ENCODE measurements around the gene NUDT16L1. TPM values are rescaled to one million over a fixed set of nuclear protein-coding genes. Genes with fewer than 3 reads are reported as not detected.

NUDT16L1 gene
- total and polyA plus RNA-seq, 2 donors (not counting 1 experiment from before 2014, with no cell fraction given), result 14.0 to 21.5 TPM

- Histone ChIP-seq H3K27me3 (ENCODE audit: control insufficient read depth, insufficient read depth, low read length) (no peaks in the 10 kb centered on the region), H3K27ac (ENCODE audit: insufficient read depth, low read length) (no peak overlapping the region), H4K20me1 (ENCODE audit: control insufficient read depth, extremely low read depth, insufficient read depth, low read length) (no peaks in the 10 kb centered on the region), H3K4me3 (replicated peaks in 1 of 4; ENCODE audit: control extremely low read depth in 1 of 4, insufficient read depth in 1 of 4, low read depth in 3 of 4, low read length in 4 of 4) (no peak overlapping the region), H3K36me3 (ENCODE audit: control insufficient read depth, insufficient read depth, low read length) (peaks cover 23% of the 10 kb centered on the region), H3K9me3 (ENCODE audit: control insufficient read depth, insufficient read depth, low read depth, low read length) (no peaks in the 10 kb centered on the region), H3K4me1 (ENCODE audit: control insufficient read depth, extremely low read depth, insufficient read depth, low read length) (no peaks in the 10 kb centered on the region), H3K79me2 (ENCODE audit: control insufficient read depth, insufficient read depth, low read length) (no peaks in the 10 kb centered on the region), H3K9ac (ENCODE audit: insufficient read depth, low read length) (no peak overlapping the region), H3K4me2 (ENCODE audit: extremely low read depth, insufficient read depth, low read length) (no peak overlapping the region), H2AFZ (ENCODE audit: low read length) (no peak overlapping the region)
- DNase-seq (ENCODE audit: low read depth in 2 of 2), result no peak
- TF ChIP-seq CTCF (conservative IDR thresholded peaks at IDR 0.05 in 1 of 2, IDR thresholded peaks at IDR 0.05 in 1 of 2; ENCODE audit: low read depth in 1 of 2, low read length in 2 of 2), result no peak
- TF ChIP-seq EZH2 (IDR thresholded peaks at IDR 0.05; ENCODE audit: low read length, missing control alignments), result no peak
Observed at GRCh38 chr16:4687416-4687815, 5.9 kb upstream of the NUDT16L1 start.

- Histone ChIP-seq H2AFZ (ENCODE audit: low read length) (no peak overlapping the region), H3K4me1 (ENCODE audit: control insufficient read depth, extremely low read depth, insufficient read depth, low read length) (no peaks in the 10 kb centered on the region), H3K79me2 (ENCODE audit: control insufficient read depth, insufficient read depth, low read length) (no peaks in the 10 kb centered on the region), H3K9me3 (ENCODE audit: control insufficient read depth, insufficient read depth, low read depth, low read length) (no peaks in the 10 kb centered on the region), H3K4me2 (ENCODE audit: extremely low read depth, insufficient read depth, low read length) (no peak overlapping the region), H3K27me3 (ENCODE audit: control insufficient read depth, insufficient read depth, low read length) (no peaks in the 10 kb centered on the region), H3K9ac (ENCODE audit: insufficient read depth, low read length) (no peak overlapping the region), H3K27ac (ENCODE audit: insufficient read depth, low read length) (no peak overlapping the region), H3K36me3 (ENCODE audit: control insufficient read depth, insufficient read depth, low read length) (peaks cover 21% of the 10 kb centered on the region), H4K20me1 (ENCODE audit: control insufficient read depth, extremely low read depth, insufficient read depth, low read length) (no peaks in the 10 kb centered on the region), H3K4me3 (replicated peaks in 1 of 4; ENCODE audit: control extremely low read depth in 1 of 4, insufficient read depth in 1 of 4, low read depth in 3 of 4, low read length in 4 of 4) (no peak overlapping the region)
- no peak for DNase-seq (ENCODE audit: low read depth in 2 of 2)
- TF ChIP-seq CTCF (conservative IDR thresholded peaks at IDR 0.05 in 1 of 2, IDR thresholded peaks at IDR 0.05 in 1 of 2; ENCODE audit: low read depth in 1 of 2, low read length in 2 of 2) (no peak), EZH2 (IDR thresholded peaks at IDR 0.05; ENCODE audit: low read length, missing control alignments) (no peak)
Observed at GRCh38 chr16:4687946-4688673, 5.3 kb upstream of the NUDT16L1 start.

GRCh38 chr16:4688674-4689045 lies 4.7 kb upstream of the NUDT16L1 start:
- no peaks in the 10 kb centered on the region for H3K9me3 ChIP-seq (ENCODE audit: control insufficient read depth, insufficient read depth, low read depth, low read length)
- H3K4me2 ChIP-seq (ENCODE audit: extremely low read depth, insufficient read depth, low read length), result no peak overlapping the region
- no peak for DNase-seq (ENCODE audit: low read depth in 2 of 2)

More at GRCh38 chr16:4688674-4689045, 4.7 kb upstream of the NUDT16L1 start:
- Histone ChIP-seq H4K20me1 (ENCODE audit: control insufficient read depth, extremely low read depth, insufficient read depth, low read length) (no peaks in the 10 kb centered on the region), H3K4me3 (replicated peaks in 1 of 4; ENCODE audit: control extremely low read depth in 1 of 4, insufficient read depth in 1 of 4, low read depth in 3 of 4, low read length in 4 of 4) (no peak overlapping the region), H3K36me3 (ENCODE audit: control insufficient read depth, insufficient read depth, low read length) (peaks cover 20% of the 10 kb centered on the region), H3K27ac (ENCODE audit: insufficient read depth, low read length) (no peak overlapping the region), H3K9ac (ENCODE audit: insufficient read depth, low read length) (no peak overlapping the region), H3K4me1 (ENCODE audit: control insufficient read depth, extremely low read depth, insufficient read depth, low read length) (no peaks in the 10 kb centered on the region), H2AFZ (ENCODE audit: low read length) (no peak overlapping the region), H3K27me3 (ENCODE audit: control insufficient read depth, insufficient read depth, low read length) (no peaks in the 10 kb centered on the region), H3K79me2 (ENCODE audit: control insufficient read depth, insufficient read depth, low read length) (no peaks in the 10 kb centered on the region)
- TF ChIP-seq EZH2 (IDR thresholded peaks at IDR 0.05; ENCODE audit: low read length, missing control alignments) (no peak), CTCF (conservative IDR thresholded peaks at IDR 0.05 in 1 of 2, IDR thresholded peaks at IDR 0.05 in 1 of 2; ENCODE audit: low read depth in 1 of 2, low read length in 2 of 2) (no peak)

Measured in fibroblast of lung (primary cell).